ENCODE measurements around the gene ZNF281. TPM values are rescaled to one million over a fixed set of nuclear protein-coding genes. Genes with fewer than 3 reads are reported as not detected.

ZNF281 gene
- total RNA-seq, 1 experiment from 2014 or later, result 23.3 TPM

GRCh38 chr1:200401263-200401662 is 8.6 kb downstream of the ZNF281 start:
- Histone ChIP-seq H4K20me1 (ENCODE audit: insufficient read depth) (no peaks in the 10 kb centered on the region), H2AFZ (ENCODE audit: low read depth, low read length, poor library complexity, severe bottlenecking) (no peak overlapping the region), H3K9me2 (ENCODE audit: insufficient read depth) (no peaks in the 10 kb centered on the region), H3K4me3 (replicated peaks in 1 of 2; ENCODE audit: low read depth in 1 of 2, low read length in 2 of 2) (no peak overlapping the region), H3K9ac (ENCODE audit: low read length) (no peak overlapping the region), H3K4me1 (ENCODE audit: control insufficient read depth in 1 of 2, insufficient read depth in 2 of 2, low read length in 2 of 2) (no peaks in the 10 kb centered on the region), H3K27me3 (ENCODE audit: insufficient read depth, low read length) (no peaks in the 10 kb centered on the region), H3K79me2 (ENCODE audit: insufficient read depth, low read length) (peaks cover 37% of the 10 kb centered on the region), H3K9me3 (ENCODE audit: control insufficient read depth in 1 of 2, insufficient read depth in 1 of 2, low read depth in 1 of 2, low read length in 2 of 2) (no peaks in the 10 kb centered on the region), H3K27ac (ENCODE audit: low read depth, low read length) (no peak overlapping the region), H3K36me3 (ENCODE audit: control insufficient read depth in 1 of 2, insufficient read depth in 2 of 2, low read length in 2 of 2) (peaks cover under 1 to 9% of the 10 kb centered on the region in 2 experiments; a peak in 1 of 4 replicates), H3K4me2 (ENCODE audit: low read length) (no peak overlapping the region)
- POLR2A ChIA-PET, result no interaction called here
- DNase-seq (ENCODE audit: low read depth, low spot score), result no peak
- no peak for TF ChIP-seq CEBPB (IDR thresholded peaks at IDR 0.05; ENCODE audit: low read depth)
- TF ChIP-seq, protein P1, sequence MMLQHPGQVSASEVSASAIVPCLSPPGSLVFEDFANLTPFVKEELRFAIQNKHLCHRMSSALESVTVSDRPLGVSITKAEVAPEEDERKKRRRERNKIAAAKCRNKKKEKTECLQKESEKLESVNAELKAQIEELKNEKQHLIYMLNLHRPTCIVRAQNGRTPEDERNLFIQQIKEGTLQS (IDR thresholded peaks at IDR 0.05), result no peak
- TF ChIP-seq POLR2A (IDR thresholded peaks at IDR 0.05; ENCODE audit: borderline replicate concordance, extremely low read depth, insufficient read depth, insufficient read length), result no peak
- no peak for TF ChIP-seq POLR2AphosphoS5 (IDR thresholded peaks at IDR 0.05; ENCODE audit: low read depth, low read length)
- no peak for TF ChIP-seq EGR1 (IDR thresholded peaks at IDR 0.05; ENCODE audit: low read depth)
- no peak for TF ChIP-seq TCF7L2 (IDR thresholded peaks at IDR 0.05; ENCODE audit: borderline replicate concordance, extremely low read depth, insufficient read depth, insufficient read length)
- no peak for TF ChIP-seq CBX3 (IDR thresholded peaks at IDR 0.05; ENCODE audit: low read depth)
- TF ChIP-seq SIN3A (IDR thresholded peaks at IDR 0.05; ENCODE audit: low read depth), result no peak
- no peak for TF ChIP-seq ZFX (IDR thresholded peaks at IDR 0.05)
- CTCF ChIA-PET, result no interaction called here
- RAD21 ChIA-PET (ENCODE audit: low non-redundant PET in 1 of 2, low total read pairs in 2 of 2, uncharacterized antibody in 2 of 2, unreplicated experiment in 2 of 2), result no interaction called here
- ATAC-seq, result no peak
- intact Hi-C loops (cut with micrococcal nuclease), result no loop called here
- no TSS peak for BruUV-seq (replicated peaks)

- no peak for ATAC-seq
- Histone ChIP-seq H3K79me2 (ENCODE audit: insufficient read depth, low read length) (peaks cover 30% of the 10 kb centered on the region), H3K9me3 (ENCODE audit: control insufficient read depth in 1 of 2, insufficient read depth in 1 of 2, low read depth in 1 of 2, low read length in 2 of 2) (no peaks in the 10 kb centered on the region), H3K9me2 (ENCODE audit: insufficient read depth) (no peaks in the 10 kb centered on the region), H4K20me1 (ENCODE audit: insufficient read depth) (no peaks in the 10 kb centered on the region), H3K4me3 (replicated peaks in 1 of 2; ENCODE audit: low read depth in 1 of 2, low read length in 2 of 2) (no peak overlapping the region), H3K9ac (ENCODE audit: low read length) (no peak overlapping the region), H2AFZ (ENCODE audit: low read depth, low read length, poor library complexity, severe bottlenecking) (no peak overlapping the region), H3K27me3 (ENCODE audit: insufficient read depth, low read length) (no peaks in the 10 kb centered on the region), H3K4me1 (ENCODE audit: control insufficient read depth in 1 of 2, insufficient read depth in 2 of 2, low read length in 2 of 2) (no peaks in the 10 kb centered on the region), H3K27ac (ENCODE audit: low read depth, low read length) (no peak overlapping the region), H3K36me3 (ENCODE audit: control insufficient read depth in 1 of 2, insufficient read depth in 2 of 2, low read length in 2 of 2) (0 out of 4 replicates have a peak, but pooled peaks cover 0 to 9% of the 10 kb centered on the region in 2 experiments), H3K4me2 (ENCODE audit: low read length) (no peak overlapping the region)
- TF ChIP-seq FOSL1 (IDR thresholded peaks at IDR 0.05; ENCODE audit: low read depth), result no peak
- no peak for TF ChIP-seq RAD21 (IDR thresholded peaks at IDR 0.05; ENCODE audit: low read depth)
- TF ChIP-seq EGR1 (IDR thresholded peaks at IDR 0.05; ENCODE audit: low read depth), result no peak
- TF ChIP-seq ELF1 (IDR thresholded peaks at IDR 0.05; ENCODE audit: borderline replicate concordance, low read depth), result no peak
- no peak for TF ChIP-seq YY1 (IDR thresholded peaks at IDR 0.05; ENCODE audit: extremely low read depth, insufficient replicate concordance, low read depth, low read length)
- TF ChIP-seq SIN3A (IDR thresholded peaks at IDR 0.05; ENCODE audit: low read depth), result no peak
- TF ChIP-seq TCF7L2 (IDR thresholded peaks at IDR 0.05; ENCODE audit: borderline replicate concordance, extremely low read depth, insufficient read depth, insufficient read length), result no peak
- TF ChIP-seq POLR2A (IDR thresholded peaks at IDR 0.05; ENCODE audit: borderline replicate concordance, extremely low read depth, insufficient read depth, insufficient read length), result no peak
- TF ChIP-seq POLR2AphosphoS5 (IDR thresholded peaks at IDR 0.05; ENCODE audit: low read depth, low read length), result no peak
- no peak for DNase-seq (ENCODE audit: low read depth, low spot score)
- intact Hi-C loops (cut with micrococcal nuclease), result no loop called here
- no TSS peak for BruUV-seq (replicated peaks)
- RAD21 ChIA-PET (ENCODE audit: low non-redundant PET in 1 of 2, low total read pairs in 2 of 2, uncharacterized antibody in 2 of 2, unreplicated experiment in 2 of 2), result no interaction called here
- POLR2A ChIA-PET, result no interaction called here
- CTCF ChIA-PET, result no interaction called here
These were observed 9.3 kb downstream of the ZNF281 start for GRCh38 chr1:200400556-200400955.

All from HCT116 (cell line).